HFF-Myc (cell line): Measurements from ENCODE around the gene C4BPA.

Experiments
- DNase-seq: peaks from one replicate; pipeline ENCODE4 v3.0.0-alpha.2; 2011; ENCODE audit warnings: low read depth; ENCODE audit errors: extremely low read depth
- H3K4me3 ChIP-seq: replicated peaks from 2 replicates; pipeline ENCODE4 v1.5.1; 2011; ENCODE audit warnings: low read depth, mild to moderate bottlenecking, control low read depth, low read length
- TF ChIP-seq, protein P1 (sequence below): IDR thresholded peaks from 2 replicates; pipeline ENCODE4 v1.5.1; 2012; ENCODE audit warnings: mild to moderate bottlenecking, low read depth, low read length, control low read depth; ENCODE audit errors: missing control alignments

The C4BPA gene

GRCh38 chr1:207164086-207164485 lies 60.1 kb downstream of the C4BPA start:
- TF ChIP-seq, protein P1, sequence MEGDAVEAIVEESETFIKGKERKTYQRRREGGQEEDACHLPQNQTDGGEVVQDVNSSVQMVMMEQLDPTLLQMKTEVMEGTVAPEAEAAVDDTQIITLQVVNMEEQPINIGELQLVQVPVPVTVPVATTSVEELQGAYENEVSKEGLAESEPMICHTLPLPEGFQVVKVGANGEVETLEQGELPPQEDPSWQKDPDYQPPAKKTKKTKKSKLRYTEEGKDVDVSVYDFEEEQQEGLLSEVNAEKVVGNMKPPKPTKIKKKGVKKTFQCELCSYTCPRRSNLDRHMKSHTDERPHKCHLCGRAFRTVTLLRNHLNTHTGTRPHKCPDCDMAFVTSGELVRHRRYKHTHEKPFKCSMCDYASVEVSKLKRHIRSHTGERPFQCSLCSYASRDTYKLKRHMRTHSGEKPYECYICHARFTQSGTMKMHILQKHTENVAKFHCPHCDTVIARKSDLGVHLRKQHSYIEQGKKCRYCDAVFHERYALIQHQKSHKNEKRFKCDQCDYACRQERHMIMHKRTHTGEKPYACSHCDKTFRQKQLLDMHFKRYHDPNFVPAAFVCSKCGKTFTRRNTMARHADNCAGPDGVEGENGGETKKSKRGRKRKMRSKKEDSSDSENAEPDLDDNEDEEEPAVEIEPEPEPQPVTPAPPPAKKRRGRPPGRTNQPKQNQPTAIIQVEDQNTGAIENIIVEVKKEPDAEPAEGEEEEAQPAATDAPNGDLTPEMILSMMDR = no peak

DNA sequence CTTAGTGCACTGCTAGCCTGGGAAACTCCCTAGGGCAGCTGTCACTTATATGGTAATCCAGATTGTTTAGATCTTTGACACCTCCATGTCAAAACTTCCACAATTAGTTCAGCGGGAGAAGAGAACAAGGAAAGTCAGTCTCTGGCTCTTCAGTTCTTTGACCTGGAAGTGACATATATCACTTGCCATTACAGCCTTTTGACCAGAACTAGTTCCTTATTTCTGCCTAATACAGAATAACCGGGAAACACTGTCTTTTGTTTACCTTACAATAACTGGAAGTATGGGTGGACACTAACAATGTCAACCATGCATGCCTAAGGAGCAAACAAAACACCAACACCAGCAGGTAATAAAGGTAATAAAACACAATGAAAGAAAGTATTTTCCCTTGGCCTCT lies 68.3 kb downstream of the C4BPA start:
- TF ChIP-seq, protein P1 = no peak
- H3K4me3 ChIP-seq = no peak overlapping the region
- no peak for DNase-seq

More at GRCh38 chr1:207164086-207164485, 60.1 kb downstream of the C4BPA start:
- no peak overlapping the region for H3K4me3 ChIP-seq
- DNase-seq = no peak

DNA sequence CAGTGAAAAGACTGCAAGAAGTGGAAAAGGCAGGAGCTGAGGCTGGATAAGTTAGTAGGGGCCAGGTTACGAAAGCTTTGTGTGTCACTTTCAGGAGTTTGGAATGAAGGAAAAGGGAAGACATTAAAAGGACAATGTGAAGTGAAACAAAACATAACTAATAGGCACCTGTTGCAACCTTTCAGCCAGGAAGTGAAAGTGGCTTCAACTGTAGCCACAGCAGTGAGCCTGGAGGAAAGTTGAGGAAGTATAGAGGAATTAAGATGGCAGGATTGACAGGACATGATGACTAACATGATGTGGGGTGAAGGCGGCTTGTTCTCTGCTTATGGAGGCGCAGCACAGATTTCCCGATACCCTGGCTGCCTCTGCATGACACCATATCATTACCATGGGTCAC lies 68.9 kb downstream of the C4BPA start:
- TF ChIP-seq, protein P1 = no peak
- no peak overlapping the region for H3K4me3 ChIP-seq
- DNase-seq = no peak

- no peak for DNase-seq
- TF ChIP-seq, protein P1 = no peak
- no peak overlapping the region for H3K4me3 ChIP-seq
These were observed 69.4 kb downstream of the C4BPA start for GRCh38 chr1:207173396-207173795.

GRCh38 chr1:207174913-207175312 lies 70.9 kb downstream of the C4BPA start:
- no peak overlapping the region for H3K4me3 ChIP-seq
- DNase-seq = no peak
- TF ChIP-seq, protein P1 = no peak

DNA sequence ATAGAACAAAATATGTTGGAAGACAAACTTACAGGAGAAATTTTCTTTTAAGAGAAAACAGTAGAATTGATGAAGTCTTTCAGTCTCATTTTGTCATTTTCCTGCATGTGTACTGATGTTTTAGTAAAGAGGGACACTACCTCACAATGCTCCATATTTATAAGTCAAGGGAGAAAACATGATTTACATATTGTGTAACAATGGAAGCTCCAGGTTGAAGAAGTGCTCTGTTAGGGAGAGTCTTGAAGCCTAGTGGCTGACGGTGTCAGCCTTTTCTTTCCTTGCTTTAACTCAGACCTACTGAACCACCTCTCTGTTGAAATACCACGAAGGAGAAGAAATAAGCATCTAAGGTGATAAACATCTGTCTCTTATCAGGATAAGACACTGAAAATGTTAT lies 75.0 kb downstream of the C4BPA start:
- TF ChIP-seq, protein P1 = no peak
- no peak for DNase-seq
- H3K4me3 ChIP-seq = no peak overlapping the region

- TF ChIP-seq, protein P1 = no peak
- no peak overlapping the region for H3K4me3 ChIP-seq
- no peak for DNase-seq
These were observed 77.8 kb downstream of the C4BPA start for GRCh38 chr1:207181847-207182246.
